Measurements from ENCODE around the gene GSTT2.
"Not testable (repeated sequence)": the region's sequence is repeated elsewhere in the genome, so short reads cannot be mapped to it uniquely, and the experiment has no call there.

Gene GSTT2

GRCh38 chr22:23974836-23975352 lies 5.0 kb upstream of the GSTT2 start:
- DNase-seq = not testable (repeated sequence)

- DNase-seq = not testable (repeated sequence)
Measured at GRCh38 chr22:23977304-23977703, 2.6 kb upstream of the GSTT2 start.

GRCh38 chr22:23980567-23980966 lies 633 bp downstream of the GSTT2 start:
- not testable (repeated sequence) for DNase-seq

- peak in 1 of 2 donors; percentile 84 for DNase-seq
Measured at GRCh38 chr22:23984430-23984829, 4.5 kb downstream of the GSTT2 start.

GRCh38 chr22:23986089-23986488 lies 6.2 kb downstream of the GSTT2 start:
- not testable (repeated sequence) for DNase-seq

GRCh38 chr22:23986538-23987178 lies 6.7 kb downstream of the GSTT2 start:
- not testable (repeated sequence) for DNase-seq

GRCh38 chr22:23989583-23990244 lies 9.8 kb downstream of the GSTT2 start:
- not testable (repeated sequence) for DNase-seq

- DNase-seq = not testable (repeated sequence)
Measured at GRCh38 chr22:23993080-23993479, 13.1 kb downstream of the GSTT2 start.

GRCh38 chr22:23993581-23994177 lies 13.7 kb downstream of the GSTT2 start:
- not testable (repeated sequence) for DNase-seq

- DNase-seq = no peak
Measured at GRCh38 chr22:23997092-23997491, 17.2 kb downstream of the GSTT2 start.

GRCh38 chr22:23999779-24000178 lies 19.8 kb downstream of the GSTT2 start:
- DNase-seq = not testable (repeated sequence)

GRCh38 chr22:24001314-24001713 lies 21.4 kb downstream of the GSTT2 start:
- DNase-seq = no peak

- no peak for DNase-seq
Measured at GRCh38 chr22:24002272-24002671, 22.3 kb downstream of the GSTT2 start.

GRCh38 chr22:24002851-24003250 lies 22.9 kb downstream of the GSTT2 start:
- no peak for DNase-seq

GRCh38 chr22:24003887-24004286 lies 24.0 kb downstream of the GSTT2 start:
- DNase-seq = no peak

GRCh38 chr22:24005201-24005600 lies 25.3 kb downstream of the GSTT2 start, which contains the start of gene GSTT4:
TSS of gene GSTT4 (minus strand) at chr22:24005453. CDS start at chr22:24005356, 97 bp downstream.
- no peak for DNase-seq

- no peak for DNase-seq
Measured at GRCh38 chr22:24006207-24006913, 26.4 kb downstream of the GSTT2 start.

GRCh38 chr22:24006914-24007214 lies 26.9 kb downstream of the GSTT2 start:
- DNase-seq = no peak

- DNase-seq = no peak
Measured at GRCh38 chr22:24007253-24008021, 27.5 kb downstream of the GSTT2 start.

- no peak for DNase-seq
Measured at GRCh38 chr22:24008022-24008283, 28.0 kb downstream of the GSTT2 start.

- no peak for DNase-seq
Measured at GRCh38 chr22:24008381-24009226, 28.7 kb downstream of the GSTT2 start.

Data from stimulated activated CD4-positive, alpha-beta T cell treated with anti-CD3 and anti-CD28 coated beads, Interleukin-2, amount 100 ng/mL, for 48 hours (primary cell).